H1 (cell line): ENCODE measurements around the gene TBCD. TPM values are rescaled to one million over a fixed set of nuclear protein-coding genes. Genes with fewer than 3 reads are reported as not detected.
A peak's percentile ranks its signal among the peaks of the same experiment; 100 is the strongest.

Experiments
- CTCF ChIA-PET: fragments of 300-600 bp; sonication (Branson Sonifier 250); formaldehyde crosslinking; loops from one replicate; lab custom pipeline; 2021; ENCODE audit not compliant: partially characterized antibody; lab: Charles Lee
- POLR2A ChIA-PET: fragments of 300-600 bp; sonication (Branson Sonifier 250); formaldehyde crosslinking; loops from one replicate; lab custom pipeline; 2021; ENCODE audit warnings: inconsistent platforms; ENCODE audit not compliant: partially characterized antibody; lab: Charles Lee
- DNase-seq, 2 experiments: peaks; one replicate each; pipeline versions ENCODE4 v3.0.0 to v3.0.0-alpha.2; 2010 to 2022; ENCODE audit warnings: low spot score in 2 of 2, low read depth in 1 of 2, mixed read lengths in 1 of 2
- FAIRE-seq: peaks from 2 replicates; lab custom pipeline; 2011; peaks lifted over from hg19 to GRCh38; lab: Jason Lieb, UNC
- H2AFZ ChIP-seq: 2 replicates; pipeline ENCODE4 v1.8.1; 2012; ENCODE audit warnings: low read length, inconsistent platforms
- H2AK5ac ChIP-seq: 2 replicates; pipeline ENCODE4 v1.6.1; 2013; ENCODE audit warnings: low read depth, low read length
- H2BK120ac ChIP-seq: replicated peaks from 2 replicates; pipeline ENCODE3; 2013; ENCODE audit warnings: low read depth, low read length, inconsistent platforms
- H2BK12ac ChIP-seq: 2 replicates; pipeline ENCODE4 v1.6.1; 2013; ENCODE audit warnings: low read depth, low read length
- H2BK15ac ChIP-seq: 2 replicates; pipeline ENCODE4 v1.6.1; 2013; ENCODE audit warnings: low read length
- H2BK20ac ChIP-seq: 2 replicates; pipeline ENCODE4 v1.6.1; 2013; ENCODE audit warnings: low read length
- H2BK5ac ChIP-seq: 2 replicates; pipeline ENCODE4 v1.6.1; 2013; ENCODE audit warnings: low read depth, low read length
- H3K14ac ChIP-seq: 2 replicates; pipeline ENCODE4 v1.6.1; 2013; ENCODE audit warnings: inconsistent platforms; ENCODE audit not compliant: insufficient read length
- H3K18ac ChIP-seq: 2 replicates; pipeline ENCODE4 v1.6.1; 2013; ENCODE audit warnings: low read length; ENCODE audit errors: extremely low read depth
- H3K23ac ChIP-seq: 2 replicates; pipeline ENCODE4 v1.6.1; 2013; ENCODE audit warnings: inconsistent platforms; ENCODE audit not compliant: insufficient read length
- H3K23me2 ChIP-seq: 2 replicates; pipeline ENCODE4 v1.6.1; 2013; ENCODE audit warnings: low read depth, low read length
- H3K27ac ChIP-seq: 2 replicates; pipeline ENCODE4 v1.6.1; 2011; ENCODE audit warnings: low read depth, low read length, inconsistent platforms
- H3K27me3 ChIP-seq, 4 experiments: replicated peaks in 1 of 4; 1 replicate in 1 of 4; 2 replicates in 3 of 4; pipeline versions ENCODE4 v1.6.1 to v1.8.1; 2011 to 2013; ENCODE audit warnings: low read length in 3 of 4, mild to moderate bottlenecking in 3 of 4, inconsistent platforms in 2 of 4, mixed read lengths in 2 of 4, moderate library complexity in 1 of 4; ENCODE audit not compliant: control insufficient read depth in 3 of 4, insufficient read depth in 3 of 4; ENCODE audit errors: extremely low read depth in 1 of 4
- H3K36me3 ChIP-seq, 4 experiments: 2 replicates each; pipeline versions ENCODE4 v1.6.1 to v1.8.1; 2011 to 2013; ENCODE audit warnings: mild to moderate bottlenecking in 4 of 4, low read length in 3 of 4, moderate library complexity in 2 of 4, control low read depth in 1 of 4, inconsistent platforms in 1 of 4; ENCODE audit not compliant: insufficient read depth in 4 of 4, control insufficient read depth in 2 of 4
- H3K4ac ChIP-seq: replicated peaks from 2 replicates; pipeline ENCODE3; 2013; ENCODE audit warnings: low read length, low read depth, mixed read lengths, inconsistent platforms; ENCODE audit not compliant: insufficient read length
- H3K4me1 ChIP-seq, 4 experiments: replicated peaks in 1 of 4; 1 replicate in 1 of 4; 2 replicates in 3 of 4; pipeline versions ENCODE4 v1.6.1 to v1.8.1; 2011 to 2013; ENCODE audit warnings: low read length in 3 of 4, inconsistent platforms in 2 of 4, mixed read lengths in 1 of 4; ENCODE audit not compliant: insufficient read depth in 4 of 4, control insufficient read depth in 3 of 4
- H3K4me2 ChIP-seq, 2 experiments: 2 replicates each; pipeline versions ENCODE4 v1.6.1 to v1.8.1; 2011 to 2013; ENCODE audit warnings: low read depth in 2 of 2, low read length in 2 of 2, control low read depth in 1 of 2, inconsistent platforms in 1 of 2, mild to moderate bottlenecking in 1 of 2; ENCODE audit not compliant: insufficient read depth in 1 of 2
- H3K4me3 ChIP-seq, 4 experiments: fragments of 200-600, 300-600 bp in 1 of 4; sonication (generic), shearing (Covaris generic), sonication (Bioruptor Twin) in 1 of 4; 2 replicates each; pipeline versions ENCODE4 v1.5.1 to v1.8.1; 2011 to 2016; ENCODE audit warnings: low read length in 4 of 4, low read depth in 3 of 4, control low read depth in 2 of 4, inconsistent platforms in 2 of 4, mild to moderate bottlenecking in 2 of 4, mixed read lengths in 1 of 4, moderate library complexity in 1 of 4; ENCODE audit not compliant: insufficient read depth in 2 of 4; ENCODE audit errors: extremely low read depth in 1 of 4
- H3K56ac ChIP-seq: replicated peaks from 2 replicates; pipeline ENCODE3; 2013; ENCODE audit warnings: low read depth, mild to moderate bottlenecking, mixed read lengths, low read length, inconsistent platforms; ENCODE audit not compliant: insufficient read length
- H3K79me1 ChIP-seq: 2 replicates; pipeline ENCODE4 v1.6.1; 2013; ENCODE audit warnings: low read depth, low read length, control low read depth
- H3K79me2 ChIP-seq, 2 experiments: 2 replicates each; pipeline versions ENCODE4 v1.6.1 to v1.8.1; 2012 to 2013; ENCODE audit warnings: low read length in 2 of 2, mild to moderate bottlenecking in 2 of 2, inconsistent platforms in 1 of 2; ENCODE audit not compliant: insufficient read depth in 2 of 2, control insufficient read depth in 1 of 2
- H3K9ac ChIP-seq, 4 experiments: replicated peaks in 1 of 4; 1 replicate in 1 of 4; 2 replicates in 3 of 4; pipeline versions ENCODE4 v1.6.1 to v1.8.1; 2011 to 2013; ENCODE audit warnings: low read depth in 3 of 4, low read length in 3 of 4, control low read depth in 2 of 4, mild to moderate bottlenecking in 2 of 4, moderate library complexity in 2 of 4, inconsistent platforms in 1 of 4; ENCODE audit errors: extremely low read depth in 1 of 4
- H3K9me3 ChIP-seq, 2 experiments: 2 replicates each; pipeline versions ENCODE4 v1.6.1 to v1.8.1; 2012 to 2013; ENCODE audit warnings: mild to moderate bottlenecking in 2 of 2, moderate library complexity in 2 of 2, control low read depth in 1 of 2, inconsistent platforms in 1 of 2, low read depth in 1 of 2, low read length in 1 of 2, mixed read lengths in 1 of 2; ENCODE audit not compliant: insufficient read depth in 2 of 2
- H4K20me1 ChIP-seq, 2 experiments: replicated peaks in 1 of 2; 2 replicates each; pipeline versions ENCODE3 to v1.8.1; 2011 to 2013; ENCODE audit warnings: inconsistent platforms in 2 of 2, low read length in 2 of 2, mild to moderate bottlenecking in 1 of 2; ENCODE audit not compliant: insufficient read depth in 2 of 2, control insufficient read depth in 1 of 2
- H4K5ac ChIP-seq: 2 replicates; pipeline ENCODE4 v1.6.1; 2013; ENCODE audit warnings: low read length, low read depth, mixed read lengths, inconsistent platforms; ENCODE audit not compliant: insufficient read length
- H4K8ac ChIP-seq: 2 replicates; pipeline ENCODE4 v1.8.0; 2013; ENCODE audit warnings: mild to moderate bottlenecking, moderate library complexity, low read length, inconsistent platforms; ENCODE audit not compliant: insufficient read depth; ENCODE audit errors: extremely low read depth
- H4K91ac ChIP-seq: replicated peaks from 2 replicates; pipeline ENCODE3; 2013; ENCODE audit warnings: low read length, mixed read lengths, inconsistent platforms; ENCODE audit not compliant: insufficient read length
- CTBP2 ChIP-seq: IDR thresholded peaks from 2 replicates; pipeline ENCODE4 v1.7.0; 2011; ENCODE audit warnings: borderline replicate concordance, mild to moderate bottlenecking, moderate library complexity, mixed read lengths, low read length; ENCODE audit not compliant: insufficient read depth, insufficient read length
- FOSL1 ChIP-seq: IDR thresholded peaks from 2 replicates; pipeline ENCODE4 v1.6.1; 2011; ENCODE audit warnings: mild to moderate bottlenecking, low read depth, low read length, moderate library complexity; ENCODE audit not compliant: insufficient read depth
- HDAC2 ChIP-seq, 2 experiments: fragments of 300-600 bp in 1 of 2; sonication (generic) in 1 of 2; IDR thresholded peaks; 2 replicates each; pipeline ENCODE4 v1.6.1; 2011 to 2012; ENCODE audit warnings: low read depth in 2 of 2, low read length in 2 of 2, mild to moderate bottlenecking in 2 of 2, moderate library complexity in 2 of 2, borderline replicate concordance in 1 of 2, inconsistent platforms in 1 of 2
- NANOG ChIP-seq: IDR thresholded peaks from 2 replicates; pipeline ENCODE4 v1.6.1; 2011; ENCODE audit warnings: low read length, low read depth, mild to moderate bottlenecking, inconsistent platforms; ENCODE audit not compliant: insufficient read depth, poor library complexity, severe bottlenecking
- POLR2AphosphoS5 ChIP-seq: IDR thresholded peaks from 2 replicates; pipeline ENCODE4 v1.6.1; 2011; ENCODE audit warnings: low read depth, low read length
- RAD21 ChIP-seq, 2 experiments: IDR thresholded peaks in 1 of 2; conservative IDR thresholded peaks in 1 of 2; 2 replicates each; pipeline ENCODE4 v1.6.1; 2011; ENCODE audit warnings: low read depth in 2 of 2, low read length in 2 of 2, improper control_type of control experiment in 1 of 2, inconsistent platforms in 1 of 2, mild to moderate bottlenecking in 1 of 2, moderate library complexity in 1 of 2
- TAF7 ChIP-seq: optimal IDR thresholded peaks from 2 replicates; pipeline ENCODE3; 2011; ENCODE audit warnings: low read depth, mild to moderate bottlenecking, inconsistent platforms, low read length, moderate library complexity, borderline replicate concordance
- YY1 ChIP-seq: IDR thresholded peaks from 2 replicates; pipeline ENCODE4 v1.6.1; 2011; ENCODE audit warnings: low read depth, mild to moderate bottlenecking, low read length
- WGBS, 2 experiments: shearing (Covaris generic) in 1 of 2; methylation state at CpG; one replicate each; pipeline versions ENCODE4 v1.1.6 to v1.1.7; 2013 to 2015; ENCODE audit warnings: low lambda C conversion rate in 2 of 2, mixed read lengths in 2 of 2, inconsistent platforms in 1 of 2, low coverage in 1 of 2, missing lambda C conversion rate in 1 of 2; ENCODE audit not compliant: insufficient replicate concordance in 2 of 2, insufficient coverage in 1 of 2, insufficient read length in 1 of 2; ENCODE audit errors: extremely low coverage in 1 of 2, missing lambda C conversion rate in 1 of 2; 5-methylcytosine and 5-hydroxymethylcytosine counted together
- polyA plus RNA-seq, 7 experiments: library from polyadenylated mRNA; depleted of rRNA in 3 of 7; stranded (reverse) in 5 of 7; unstranded in 2 of 7; fragments of >200 nt in 5 of 7; fragments of 200-250 nt in 2 of 7; gene quantifications; 1 replicate in 5 of 7; 2 replicates in 1 of 7; 4 replicates in 1 of 7; pipeline versions ENCODE4 v1.2.1 to v1.2.3, GENCODE V29; 2011 to 2013; ENCODE audit warnings: missing spikeins in 2 of 7, mixed read lengths in 2 of 7
- total RNA-seq: library from RNA; stranded (reverse); fragmentation: NEBNext Ultra II Directional; extraction: Animal tissue kit (Norgen Biotek cat#: 25700); gene quantifications from 2 replicates; pipeline ENCODE4 v1.2.1, GENCODE V29; 2021
- TF ChIP-seq, protein P1 (sequence below), 3 experiments: IDR thresholded peaks; 1 replicate in 2 of 3; 2 replicates in 1 of 3; pipeline versions ENCODE4 v1.5.1 to v1.6.1; 2011; ENCODE audit warnings: low read length in 3 of 3, mild to moderate bottlenecking in 3 of 3, inconsistent platforms in 2 of 3, low read depth in 1 of 3, moderate library complexity in 1 of 3; ENCODE audit not compliant: insufficient read depth in 1 of 3; ENCODE audit errors: control extremely low read depth in 1 of 3

The TBCD gene
- total and polyA plus RNA-seq, 2 of the 8 experiments (the other 6 are each of a cell fraction or from before 2014, with no cell fraction given): 118 to 162 TPM

DNA sequence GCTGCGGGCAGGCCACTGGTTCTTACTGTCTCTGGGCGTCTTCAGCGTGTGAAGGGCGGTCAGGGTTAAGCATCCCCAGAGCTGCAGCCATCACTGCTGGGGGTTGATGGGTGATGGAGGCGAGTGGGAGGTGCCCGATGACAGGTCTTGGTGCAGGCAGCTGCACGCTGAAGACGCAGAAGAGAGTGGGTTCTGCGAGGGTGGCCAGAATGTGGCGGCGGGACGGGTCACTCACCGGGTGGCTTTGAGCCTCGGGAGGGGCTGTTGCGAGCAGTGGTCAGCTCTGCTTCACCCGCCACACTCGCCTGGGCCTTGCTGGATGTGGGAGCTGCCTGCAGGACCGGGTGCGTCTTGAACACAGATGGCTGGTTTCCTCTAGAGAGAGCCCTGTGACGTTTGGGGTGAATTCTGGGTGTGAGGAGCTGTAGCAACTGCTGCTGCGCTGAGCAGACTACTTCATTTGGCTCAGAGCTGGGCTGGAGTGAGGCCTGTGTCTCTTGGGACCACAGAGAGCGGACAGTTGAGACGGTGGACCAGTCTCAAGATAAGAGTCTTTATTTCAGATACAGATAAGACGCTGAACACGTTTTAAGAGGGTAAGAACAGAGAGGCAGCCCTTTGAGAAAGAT, 132.6 kb downstream of the TBCD start:
- FAIRE-seq: no peak
- DNase-seq: no peak
- Histone ChIP-seq H3K14ac (no peak overlapping the region), H3K4ac (no peak overlapping the region), H3K4me3 (no peak overlapping the region), H2BK20ac (no peak overlapping the region), H2BK12ac (no peak overlapping the region), H3K56ac (no peak overlapping the region), H2BK120ac (no peak overlapping the region), H2BK5ac (peak overlapping the region; percentile 28; the same call in 1 of the 2 replicates), H3K4me2 (no peak overlapping the region), H4K8ac (no peak overlapping the region), H3K9me3 (no peaks in the 10 kb centered on the region), H3K4me1 (peaks cover 5 to 13% (median 9%) of the 10 kb centered on the region in 4 experiments; a peak in 6 of 7 replicates), H3K9ac (no peak overlapping the region), H3K79me2 (peaks cover 0 to 22% of the 10 kb centered on the region in 2 experiments; a peak in 1 of 4 replicates), H3K23me2 (no peaks in the 10 kb centered on the region), H4K20me1 (peaks cover 0 to 12% of the 10 kb centered on the region in 2 experiments), H3K36me3 (no peaks in the 10 kb centered on the region; a peak in 1 of 8 replicates), H3K27me3 (no peaks in the 10 kb centered on the region), H3K18ac (no peak overlapping the region), H3K79me1 (peaks cover 12% of the 10 kb centered on the region), H3K23ac (no peak overlapping the region), H3K27ac (no peak overlapping the region), H4K91ac (no peak overlapping the region), H2AK5ac (no peak overlapping the region), H2AFZ (no peak overlapping the region), H4K5ac (no peak overlapping the region), H2BK15ac (no peak overlapping the region)
- 80% methylated on average over 25 of the region's 25 CpGs; no CpG with 5 or more reads in 1 of the 2 experiments for WGBS, 2 experiments
- ChIA-PET CTCF (interaction anchor here (0.5 to 2.4 kb wide), 8 partner anchors 9 to 145 kb away, joined by 3 to 9 read pairs (median 4); no protein-coding TSS in a partner anchor), POLR2A (no interaction called here)
- TF ChIP-seq FOSL1 (no peak), NANOG (no peak), TAF7 (no peak), RAD21 (IDR thresholded peaks at IDR 0.05 in 1 of 2, conservative IDR thresholded peaks at IDR 0.05 in 1 of 2; ENCODE audit: low read depth in 2 of 2, low read length in 2 of 2) (no peak), YY1 (no peak), POLR2AphosphoS5 (no peak), CTBP2 (no peak), HDAC2 (IDR thresholded peaks at IDR 0.05; ENCODE audit: borderline replicate concordance in 1 of 2, low read depth in 2 of 2, low read length in 2 of 2) (no peak)
- TF ChIP-seq, protein P1, sequence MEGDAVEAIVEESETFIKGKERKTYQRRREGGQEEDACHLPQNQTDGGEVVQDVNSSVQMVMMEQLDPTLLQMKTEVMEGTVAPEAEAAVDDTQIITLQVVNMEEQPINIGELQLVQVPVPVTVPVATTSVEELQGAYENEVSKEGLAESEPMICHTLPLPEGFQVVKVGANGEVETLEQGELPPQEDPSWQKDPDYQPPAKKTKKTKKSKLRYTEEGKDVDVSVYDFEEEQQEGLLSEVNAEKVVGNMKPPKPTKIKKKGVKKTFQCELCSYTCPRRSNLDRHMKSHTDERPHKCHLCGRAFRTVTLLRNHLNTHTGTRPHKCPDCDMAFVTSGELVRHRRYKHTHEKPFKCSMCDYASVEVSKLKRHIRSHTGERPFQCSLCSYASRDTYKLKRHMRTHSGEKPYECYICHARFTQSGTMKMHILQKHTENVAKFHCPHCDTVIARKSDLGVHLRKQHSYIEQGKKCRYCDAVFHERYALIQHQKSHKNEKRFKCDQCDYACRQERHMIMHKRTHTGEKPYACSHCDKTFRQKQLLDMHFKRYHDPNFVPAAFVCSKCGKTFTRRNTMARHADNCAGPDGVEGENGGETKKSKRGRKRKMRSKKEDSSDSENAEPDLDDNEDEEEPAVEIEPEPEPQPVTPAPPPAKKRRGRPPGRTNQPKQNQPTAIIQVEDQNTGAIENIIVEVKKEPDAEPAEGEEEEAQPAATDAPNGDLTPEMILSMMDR (IDR thresholded peaks at IDR 0.05; ENCODE audit: control extremely low read depth in 1 of 3, insufficient read depth in 1 of 3, low read depth in 1 of 3, low read length in 3 of 3): no peak
